ENCODE measurements around the gene ENTPD6.

GRCh38 chr20:25213566-25214425, 18.3 kb downstream of the ENTPD6 start:
- TF ChIP-seq POLR2A (IDR thresholded peaks at IDR 0.05) (no peak), CTCF (IDR thresholded peaks at IDR 0.05) (no peak)

All from right lobe of liver (tissue), 4 donors.